ENCODE measurements around the gene CD2AP.

DNA sequence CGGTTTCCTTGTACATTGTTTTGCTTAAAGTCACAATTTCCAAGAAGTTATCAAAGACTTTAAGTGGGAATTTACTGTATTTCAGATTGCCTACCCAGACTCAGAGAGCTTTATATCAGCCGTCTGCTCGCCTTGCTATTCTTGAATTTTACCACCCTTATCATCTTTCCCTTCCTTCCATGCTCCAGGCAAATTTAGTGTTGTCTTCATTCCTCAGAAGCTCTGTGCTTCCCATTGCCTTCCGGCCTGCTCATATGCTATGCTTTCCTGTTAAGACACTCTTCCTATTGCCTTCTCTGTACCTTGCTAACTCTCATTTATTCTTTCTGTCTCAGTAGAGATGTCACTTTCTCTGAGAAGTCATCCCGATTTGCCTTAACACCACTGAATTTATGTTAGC, 52.1 kb downstream of the CD2AP start:
- TF ChIP-seq EZH2 (IDR thresholded peaks at IDR 0.05; ENCODE audit: insufficient read depth, poor library complexity, severe bottlenecking) (no peak), EZH2phosphoT487 (IDR thresholded peaks at IDR 0.05; ENCODE audit: insufficient read depth, low read depth) (no peak)
